GM10266 (cell line): ENCODE results near the gene NLRX1.
"Not testable (repeated sequence)": the region's sequence is repeated elsewhere in the genome, so short reads cannot be mapped to it uniquely, and the experiment has no call there.

Source experiments
- DNase-seq: peaks from one replicate; pipeline ENCODE4 v3.0.0; 2012; ENCODE audit errors: extremely low spot score
- CTCF ChIP-seq: IDR thresholded peaks from 2 replicates; pipeline ENCODE4 v1.5.1; 2012; ENCODE audit warnings: mild to moderate bottlenecking, low read depth; ENCODE audit not compliant: control insufficient read depth, insufficient read depth; ENCODE audit errors: missing control alignments

NLRX1 gene

GRCh38 chr11:119155733-119156492, 12.6 kb upstream of the NLRX1 start:
- TF ChIP-seq CTCF = no peak
- DNase-seq = no peak

- no peak for TF ChIP-seq CTCF
- no peak for DNase-seq
These were observed 12.0 kb upstream of the NLRX1 start for GRCh38 chr11:119156496-119156895.

GRCh38 chr11:119157063-119157462, 11.5 kb upstream of the NLRX1 start:
- no peak for TF ChIP-seq CTCF
- DNase-seq = no peak

GRCh38 chr11:119158467-119158866, 10.1 kb upstream of the NLRX1 start:
- DNase-seq = no peak
- TF ChIP-seq CTCF = no peak

- no peak for TF ChIP-seq CTCF
- DNase-seq = no peak
These were observed 8.4 kb upstream of the NLRX1 start for GRCh38 chr11:119160151-119160550.

GRCh38 chr11:119161871-119162270, 6.7 kb upstream of the NLRX1 start:
- DNase-seq = no peak
- TF ChIP-seq CTCF = no peak

GRCh38 chr11:119166368-119167076, 2.0 kb upstream of the NLRX1 start:
- no peak for DNase-seq
- TF ChIP-seq CTCF = no peak

GRCh38 chr11:119167077-119167458, 1.5 kb upstream of the NLRX1 start:
- not testable (repeated sequence) for DNase-seq
